MM.1S (cell line): ENCODE results near the gene SLC23A2.
A peak's percentile ranks its signal among the peaks of the same experiment; 100 is the strongest.

ENCODE experiments used
- DNase-seq: peaks from one replicate; pipeline ENCODE4 v3.0.0-alpha.2; 2015
- H2AFZ ChIP-seq: fragments of 300-600 bp; sonication (generic); 2 replicates; pipeline ENCODE4 v1.6.0; 2016; ENCODE audit warnings: antibody characterized with exemption, low read length
- H3F3A ChIP-seq: fragments of 300-600 bp; sonication (generic); 2 replicates; pipeline ENCODE4 v1.6.1; 2016; ENCODE audit warnings: mild to moderate bottlenecking, antibody characterized with exemption, low read length, moderate library complexity, mixed read lengths; ENCODE audit not compliant: insufficient read depth
- H3K27ac ChIP-seq: fragments of 300-600 bp; sonication (generic); 2 replicates; pipeline ENCODE4 v1.5.1; 2016; ENCODE audit warnings: mild to moderate bottlenecking, low read length
- H3K27me3 ChIP-seq: fragments of 300-600 bp; sonication (generic); replicated peaks from 2 replicates; pipeline ENCODE4 v1.6.0; 2016; ENCODE audit warnings: low read length; ENCODE audit not compliant: insufficient read depth
- H3K36me3 ChIP-seq: fragments of 300-600 bp; sonication (generic); replicated peaks from 2 replicates; pipeline ENCODE4 v1.6.1; 2016; ENCODE audit warnings: mild to moderate bottlenecking, low read length, mixed read lengths; ENCODE audit not compliant: insufficient read depth
- H3K4me1 ChIP-seq: fragments of 300-600 bp; sonication (generic); 2 replicates; pipeline ENCODE4 v1.6.1; 2016; ENCODE audit warnings: low read length, mixed read lengths
- H3K4me2 ChIP-seq: fragments of 300-600 bp; sonication (generic); 2 replicates; pipeline ENCODE4 v1.6.0; 2016; ENCODE audit warnings: low read depth, low read length
- H3K4me3 ChIP-seq: fragments of 300-600 bp; sonication (generic); 2 replicates; pipeline ENCODE4 v1.5.1; 2016; ENCODE audit warnings: low read length, mixed read lengths
- H3K79me2 ChIP-seq: fragments of 300-600 bp; sonication (generic); 2 replicates; pipeline ENCODE4 v1.6.1; 2016; ENCODE audit warnings: mixed run types, low read length, mixed read lengths
- H3K9ac ChIP-seq: fragments of 300-600 bp; sonication (generic); 2 replicates; pipeline ENCODE4 v1.6.1; 2016; ENCODE audit warnings: low read length, mixed read lengths
- H3K9me2 ChIP-seq: fragments of 300-600 bp; sonication (generic); replicated peaks from 2 replicates; pipeline ENCODE4 v1.6.1; 2016; ENCODE audit warnings: mild to moderate bottlenecking, low read length, mixed read lengths; ENCODE audit not compliant: insufficient read depth
- H3K9me3 ChIP-seq: fragments of 300-600 bp; sonication (generic); replicated peaks from 2 replicates; pipeline ENCODE4 v1.6.1; 2016; ENCODE audit warnings: mild to moderate bottlenecking, low read length, mixed read lengths; ENCODE audit not compliant: insufficient read depth
- H4K20me1 ChIP-seq: fragments of 300-600 bp; sonication (generic); 2 replicates; pipeline ENCODE4 v1.6.1; 2016; ENCODE audit warnings: mild to moderate bottlenecking, low read length, moderate library complexity, mixed read lengths; ENCODE audit not compliant: insufficient read depth
- CTCF ChIP-seq: fragments of 300-600 bp; sonication (generic); IDR thresholded peaks from 2 replicates; pipeline ENCODE4 v1.5.1; 2016; ENCODE audit warnings: antibody characterized with exemption, low read length, mixed read lengths
- EZH2 ChIP-seq: fragments of 300-600 bp; sonication (generic); optimal IDR thresholded peaks from 2 replicates; pipeline ENCODE3; 2017; ENCODE audit warnings: low read depth, mild to moderate bottlenecking, antibody characterized with exemption, low read length, mixed read lengths
- EZH2phosphoT487 ChIP-seq: fragments of 300-600 bp; sonication (generic); IDR thresholded peaks from 2 replicates; pipeline ENCODE4 v1.6.1; 2018; ENCODE audit warnings: antibody characterized with exemption, low read length

The SLC23A2 gene

GRCh38 chr20:4813076-4813862 is 188.0 kb downstream of the SLC23A2 start:
- peaks cover 19% of the 10 kb centered on the region for H3K4me1 ChIP-seq
- H3K9me2 ChIP-seq: no peaks in the 10 kb centered on the region
- peak overlapping the region; percentile 79; the same call in 1 of the 2 replicates for H3K27ac ChIP-seq
- 0 out of 2 replicates have a peak overlapping the region, but pooled peaks have one; percentile 62 for H3K9ac ChIP-seq
- H3K4me2 ChIP-seq: no peak overlapping the region
- H3F3A ChIP-seq: no peaks in the 10 kb centered on the region; the same call in 1 of the 2 replicates
- H3K27me3 ChIP-seq: no peaks in the 10 kb centered on the region
- H3K36me3 ChIP-seq: no peaks in the 10 kb centered on the region
- H3K79me2 ChIP-seq: no peaks in the 10 kb centered on the region
- H4K20me1 ChIP-seq: no peaks in the 10 kb centered on the region
- TF ChIP-seq EZH2phosphoT487 (no peak), EZH2 (no peak)
- DNase-seq: no peak
- no peak overlapping the region for H3K4me3 ChIP-seq
- no peaks in the 10 kb centered on the region for H3K9me3 ChIP-seq
- H2AFZ ChIP-seq: no peak overlapping the region

DNA sequence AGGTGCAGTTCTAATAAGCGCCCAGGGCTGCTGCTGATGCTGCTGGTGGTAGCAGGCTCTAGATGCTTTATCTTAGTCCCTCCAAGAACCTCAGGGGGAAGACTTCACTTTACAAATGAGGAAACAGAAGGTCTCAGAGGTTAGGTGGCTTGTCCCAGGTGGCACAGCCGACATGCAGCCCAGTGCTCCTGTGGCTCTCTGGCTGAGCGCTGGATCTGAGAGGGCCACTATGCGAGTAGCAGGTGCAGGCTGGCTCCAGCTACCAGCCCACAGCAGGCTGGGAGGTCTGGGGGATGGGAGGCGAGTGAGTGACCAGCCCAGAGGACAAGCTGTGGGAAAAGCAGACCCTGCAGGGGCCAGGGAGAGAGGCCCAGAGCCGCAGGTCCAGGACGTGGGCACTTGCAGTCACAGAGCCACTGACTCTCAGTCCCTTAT is 188.7 kb downstream of the SLC23A2 start:
- H3K36me3 ChIP-seq: no peaks in the 10 kb centered on the region
- H3K4me1 ChIP-seq: peaks cover 19% of the 10 kb centered on the region
- H3K9me2 ChIP-seq: no peaks in the 10 kb centered on the region
- H3F3A ChIP-seq: no peaks in the 10 kb centered on the region; the same call in 1 of the 2 replicates
- no peak overlapping the region for H3K27ac ChIP-seq
- TF ChIP-seq EZH2phosphoT487: no peak
- no peak for TF ChIP-seq CTCF
- no peaks in the 10 kb centered on the region for H4K20me1 ChIP-seq
- H3K9me3 ChIP-seq: no peaks in the 10 kb centered on the region
- DNase-seq: no peak
- no peak overlapping the region for H3K4me3 ChIP-seq
- no peak overlapping the region for H3K9ac ChIP-seq
- H3K4me2 ChIP-seq: no peak overlapping the region
- H2AFZ ChIP-seq: no peak overlapping the region
- H3K27me3 ChIP-seq: no peaks in the 10 kb centered on the region
- H3K79me2 ChIP-seq: no peaks in the 10 kb centered on the region

DNA sequence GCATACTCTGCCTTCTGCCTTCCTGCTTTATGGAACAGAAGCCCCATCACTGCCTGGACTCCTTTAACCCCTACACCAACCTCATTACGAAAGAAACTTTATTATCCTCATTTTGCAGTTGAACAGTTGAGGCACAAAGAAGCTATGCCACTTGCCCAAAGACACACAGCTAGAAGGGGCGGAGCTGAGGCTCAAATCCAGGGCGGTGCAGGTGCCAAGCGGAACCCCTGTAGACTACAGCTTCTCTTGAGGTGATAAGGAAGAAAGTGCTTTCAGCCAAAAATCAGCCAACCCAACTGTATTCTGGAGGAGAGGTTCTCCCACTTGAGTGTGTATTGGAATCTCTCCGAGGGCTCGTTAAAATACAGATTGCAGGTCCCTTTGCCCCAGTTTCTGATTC is 189.1 kb downstream of the SLC23A2 start:
- no peak overlapping the region for H3K4me2 ChIP-seq
- H3K9me3 ChIP-seq: no peaks in the 10 kb centered on the region
- no peak for TF ChIP-seq CTCF
- no peak for TF ChIP-seq EZH2phosphoT487
- TF ChIP-seq EZH2: no peak
- H3F3A ChIP-seq: no peaks in the 10 kb centered on the region; the same call in 1 of the 2 replicates
- peaks cover 19% of the 10 kb centered on the region for H3K4me1 ChIP-seq
- H3K27me3 ChIP-seq: no peaks in the 10 kb centered on the region
- H3K9me2 ChIP-seq: no peaks in the 10 kb centered on the region
- no peaks in the 10 kb centered on the region for H3K36me3 ChIP-seq
- DNase-seq: no peak
- H3K9ac ChIP-seq: no peak overlapping the region
- no peaks in the 10 kb centered on the region for H4K20me1 ChIP-seq
- no peak overlapping the region for H3K27ac ChIP-seq
- no peaks in the 10 kb centered on the region for H3K79me2 ChIP-seq
- H3K4me3 ChIP-seq: no peak overlapping the region
- H2AFZ ChIP-seq: no peak overlapping the region

- Histone ChIP-seq H3K79me2 (no peaks in the 10 kb centered on the region), H3K4me1 (peaks cover 19% of the 10 kb centered on the region), H3K4me3 (no peak overlapping the region), H3K9me3 (no peaks in the 10 kb centered on the region), H3K27ac (no peak overlapping the region), H4K20me1 (no peaks in the 10 kb centered on the region), H3F3A (no peaks in the 10 kb centered on the region; the same call in 1 of the 2 replicates), H3K4me2 (no peak overlapping the region), H3K9ac (no peak overlapping the region), H3K36me3 (no peaks in the 10 kb centered on the region), H3K9me2 (no peaks in the 10 kb centered on the region), H3K27me3 (no peaks in the 10 kb centered on the region), H2AFZ (no peak overlapping the region)
- no peak for DNase-seq
- no peak for TF ChIP-seq EZH2
- no peak for TF ChIP-seq EZH2phosphoT487
- TF ChIP-seq CTCF: no peak
Measured at GRCh38 chr20:4811661-4812181, 189.6 kb downstream of the SLC23A2 start.
